ENCODE data around the gene TBK1. TPM values are rescaled to one million over a fixed set of nuclear protein-coding genes. Genes with fewer than 3 reads are reported as not detected.
A peak's percentile ranks its signal among the peaks of the same experiment; 100 is the strongest.

Gene TBK1
- total RNA-seq, 1 experiment from 2014 or later: 15.9 TPM

DNA sequence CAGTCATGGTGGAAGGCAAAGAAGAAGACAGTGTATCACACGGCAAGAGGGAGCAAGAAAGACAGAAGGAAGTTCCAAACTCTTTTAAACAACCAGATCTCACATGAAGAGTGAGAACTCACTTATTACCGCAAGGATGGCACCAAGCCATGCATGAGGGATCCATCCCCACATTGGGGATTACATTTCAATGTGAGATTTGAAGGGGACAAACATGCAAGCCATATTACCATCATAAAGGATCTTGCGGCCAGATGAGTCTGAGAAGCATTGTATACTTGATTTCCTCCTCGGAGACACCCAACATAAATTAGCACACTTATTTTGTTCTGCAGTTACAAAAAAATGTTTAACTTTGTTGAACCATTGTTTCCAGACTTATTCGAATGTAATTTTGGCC is 66.5 kb downstream of the TBK1 start (continued):
- TF ChIP-seq, protein P1, sequence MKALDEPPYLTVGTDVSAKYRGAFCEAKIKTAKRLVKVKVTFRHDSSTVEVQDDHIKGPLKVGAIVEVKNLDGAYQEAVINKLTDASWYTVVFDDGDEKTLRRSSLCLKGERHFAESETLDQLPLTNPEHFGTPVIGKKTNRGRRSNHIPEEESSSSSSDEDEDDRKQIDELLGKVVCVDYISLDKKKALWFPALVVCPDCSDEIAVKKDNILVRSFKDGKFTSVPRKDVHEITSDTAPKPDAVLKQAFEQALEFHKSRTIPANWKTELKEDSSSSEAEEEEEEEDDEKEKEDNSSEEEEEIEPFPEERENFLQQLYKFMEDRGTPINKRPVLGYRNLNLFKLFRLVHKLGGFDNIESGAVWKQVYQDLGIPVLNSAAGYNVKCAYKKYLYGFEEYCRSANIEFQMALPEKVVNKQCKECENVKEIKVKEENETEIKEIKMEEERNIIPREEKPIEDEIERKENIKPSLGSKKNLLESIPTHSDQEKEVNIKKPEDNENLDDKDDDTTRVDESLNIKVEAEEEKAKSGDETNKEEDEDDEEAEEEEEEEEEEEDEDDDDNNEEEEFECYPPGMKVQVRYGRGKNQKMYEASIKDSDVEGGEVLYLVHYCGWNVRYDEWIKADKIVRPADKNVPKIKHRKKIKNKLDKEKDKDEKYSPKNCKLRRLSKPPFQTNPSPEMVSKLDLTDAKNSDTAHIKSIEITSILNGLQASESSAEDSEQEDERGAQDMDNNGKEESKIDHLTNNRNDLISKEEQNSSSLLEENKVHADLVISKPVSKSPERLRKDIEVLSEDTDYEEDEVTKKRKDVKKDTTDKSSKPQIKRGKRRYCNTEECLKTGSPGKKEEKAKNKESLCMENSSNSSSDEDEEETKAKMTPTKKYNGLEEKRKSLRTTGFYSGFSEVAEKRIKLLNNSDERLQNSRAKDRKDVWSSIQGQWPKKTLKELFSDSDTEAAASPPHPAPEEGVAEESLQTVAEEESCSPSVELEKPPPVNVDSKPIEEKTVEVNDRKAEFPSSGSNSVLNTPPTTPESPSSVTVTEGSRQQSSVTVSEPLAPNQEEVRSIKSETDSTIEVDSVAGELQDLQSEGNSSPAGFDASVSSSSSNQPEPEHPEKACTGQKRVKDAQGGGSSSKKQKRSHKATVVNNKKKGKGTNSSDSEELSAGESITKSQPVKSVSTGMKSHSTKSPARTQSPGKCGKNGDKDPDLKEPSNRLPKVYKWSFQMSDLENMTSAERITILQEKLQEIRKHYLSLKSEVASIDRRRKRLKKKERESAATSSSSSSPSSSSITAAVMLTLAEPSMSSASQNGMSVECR (CRISPR knock-in tag; IDR thresholded peaks at IDR 0.05; ENCODE audit: borderline replicate concordance): no peak
- TF ChIP-seq TP53 (CRISPR knock-in tag; IDR thresholded peaks at IDR 0.05) (no peak), RORB (CRISPR knock-in tag; IDR thresholded peaks at IDR 0.05) (no peak)
- TF ChIP-seq, protein P2, sequence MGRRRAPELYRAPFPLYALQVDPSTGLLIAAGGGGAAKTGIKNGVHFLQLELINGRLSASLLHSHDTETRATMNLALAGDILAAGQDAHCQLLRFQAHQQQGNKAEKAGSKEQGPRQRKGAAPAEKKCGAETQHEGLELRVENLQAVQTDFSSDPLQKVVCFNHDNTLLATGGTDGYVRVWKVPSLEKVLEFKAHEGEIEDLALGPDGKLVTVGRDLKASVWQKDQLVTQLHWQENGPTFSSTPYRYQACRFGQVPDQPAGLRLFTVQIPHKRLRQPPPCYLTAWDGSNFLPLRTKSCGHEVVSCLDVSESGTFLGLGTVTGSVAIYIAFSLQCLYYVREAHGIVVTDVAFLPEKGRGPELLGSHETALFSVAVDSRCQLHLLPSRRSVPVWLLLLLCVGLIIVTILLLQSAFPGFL (CRISPR knock-in tag; IDR thresholded peaks at IDR 0.05; ENCODE audit: borderline replicate concordance): no peak
- TF ChIP-seq, protein P3, sequence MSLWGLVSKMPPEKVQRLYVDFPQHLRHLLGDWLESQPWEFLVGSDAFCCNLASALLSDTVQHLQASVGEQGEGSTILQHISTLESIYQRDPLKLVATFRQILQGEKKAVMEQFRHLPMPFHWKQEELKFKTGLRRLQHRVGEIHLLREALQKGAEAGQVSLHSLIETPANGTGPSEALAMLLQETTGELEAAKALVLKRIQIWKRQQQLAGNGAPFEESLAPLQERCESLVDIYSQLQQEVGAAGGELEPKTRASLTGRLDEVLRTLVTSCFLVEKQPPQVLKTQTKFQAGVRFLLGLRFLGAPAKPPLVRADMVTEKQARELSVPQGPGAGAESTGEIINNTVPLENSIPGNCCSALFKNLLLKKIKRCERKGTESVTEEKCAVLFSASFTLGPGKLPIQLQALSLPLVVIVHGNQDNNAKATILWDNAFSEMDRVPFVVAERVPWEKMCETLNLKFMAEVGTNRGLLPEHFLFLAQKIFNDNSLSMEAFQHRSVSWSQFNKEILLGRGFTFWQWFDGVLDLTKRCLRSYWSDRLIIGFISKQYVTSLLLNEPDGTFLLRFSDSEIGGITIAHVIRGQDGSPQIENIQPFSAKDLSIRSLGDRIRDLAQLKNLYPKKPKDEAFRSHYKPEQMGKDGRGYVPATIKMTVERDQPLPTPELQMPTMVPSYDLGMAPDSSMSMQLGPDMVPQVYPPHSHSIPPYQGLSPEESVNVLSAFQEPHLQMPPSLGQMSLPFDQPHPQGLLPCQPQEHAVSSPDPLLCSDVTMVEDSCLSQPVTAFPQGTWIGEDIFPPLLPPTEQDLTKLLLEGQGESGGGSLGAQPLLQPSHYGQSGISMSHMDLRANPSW (CRISPR knock-in tag; conservative IDR thresholded peaks at IDR 0.05; ENCODE audit: low read depth): no peak
- TF ChIP-seq, protein P4, sequence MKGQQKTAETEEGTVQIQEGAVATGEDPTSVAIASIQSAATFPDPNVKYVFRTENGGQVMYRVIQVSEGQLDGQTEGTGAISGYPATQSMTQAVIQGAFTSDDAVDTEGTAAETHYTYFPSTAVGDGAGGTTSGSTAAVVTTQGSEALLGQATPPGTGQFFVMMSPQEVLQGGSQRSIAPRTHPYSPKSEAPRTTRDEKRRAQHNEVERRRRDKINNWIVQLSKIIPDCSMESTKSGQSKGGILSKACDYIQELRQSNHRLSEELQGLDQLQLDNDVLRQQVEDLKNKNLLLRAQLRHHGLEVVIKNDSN (CRISPR knock-in tag; IDR thresholded peaks at IDR 0.05): no peak
- TF ChIP-seq, protein P5, sequence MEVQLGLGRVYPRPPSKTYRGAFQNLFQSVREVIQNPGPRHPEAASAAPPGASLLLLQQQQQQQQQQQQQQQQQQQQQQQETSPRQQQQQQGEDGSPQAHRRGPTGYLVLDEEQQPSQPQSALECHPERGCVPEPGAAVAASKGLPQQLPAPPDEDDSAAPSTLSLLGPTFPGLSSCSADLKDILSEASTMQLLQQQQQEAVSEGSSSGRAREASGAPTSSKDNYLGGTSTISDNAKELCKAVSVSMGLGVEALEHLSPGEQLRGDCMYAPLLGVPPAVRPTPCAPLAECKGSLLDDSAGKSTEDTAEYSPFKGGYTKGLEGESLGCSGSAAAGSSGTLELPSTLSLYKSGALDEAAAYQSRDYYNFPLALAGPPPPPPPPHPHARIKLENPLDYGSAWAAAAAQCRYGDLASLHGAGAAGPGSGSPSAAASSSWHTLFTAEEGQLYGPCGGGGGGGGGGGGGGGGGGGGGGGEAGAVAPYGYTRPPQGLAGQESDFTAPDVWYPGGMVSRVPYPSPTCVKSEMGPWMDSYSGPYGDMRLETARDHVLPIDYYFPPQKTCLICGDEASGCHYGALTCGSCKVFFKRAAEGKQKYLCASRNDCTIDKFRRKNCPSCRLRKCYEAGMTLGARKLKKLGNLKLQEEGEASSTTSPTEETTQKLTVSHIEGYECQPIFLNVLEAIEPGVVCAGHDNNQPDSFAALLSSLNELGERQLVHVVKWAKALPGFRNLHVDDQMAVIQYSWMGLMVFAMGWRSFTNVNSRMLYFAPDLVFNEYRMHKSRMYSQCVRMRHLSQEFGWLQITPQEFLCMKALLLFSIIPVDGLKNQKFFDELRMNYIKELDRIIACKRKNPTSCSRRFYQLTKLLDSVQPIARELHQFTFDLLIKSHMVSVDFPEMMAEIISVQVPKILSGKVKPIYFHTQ (CRISPR knock-in tag; IDR thresholded peaks at IDR 0.05): no peak

DNA sequence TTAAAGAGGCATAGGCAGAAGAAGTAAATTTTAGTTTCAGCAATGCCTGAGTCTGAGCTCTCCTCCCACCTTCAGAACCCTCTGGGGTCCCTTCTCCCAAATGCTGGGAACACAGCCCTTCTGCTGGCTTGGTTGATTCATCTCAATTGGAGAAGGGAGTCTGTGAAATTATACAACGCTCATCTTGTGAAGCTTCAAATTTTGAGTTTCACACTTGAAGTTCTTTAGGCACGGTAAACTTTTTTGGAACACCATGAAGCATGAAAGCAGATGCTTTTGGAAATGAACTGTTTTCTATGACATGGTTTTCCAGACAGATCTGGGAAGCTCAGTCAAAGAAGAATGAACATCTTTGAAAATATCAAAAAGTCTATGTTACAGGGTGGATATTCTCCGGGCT is 69.9 kb downstream of the TBK1 start:
- H3K27me3 Mint-ChIP-seq (ENCODE audit: low read depth): no peaks in the 10 kb centered on the region; the same call in 1 of the 2 replicates
- ATAC-seq (no peak), DNase-seq (ENCODE audit: low spot score) (no peak)
- POLR2A ChIA-PET: interaction anchor here (0.6 kb wide), 1 partner anchor 73 kb away, joined by 6 read pairs; no protein-coding TSS in a partner anchor
- no peaks in the 10 kb centered on the region for H3K36me3 Mint-ChIP-seq
- peak overlapping the region; percentile 47; the same call in 1 of the 2 replicates for H3K27ac Mint-ChIP-seq
- H3K4me3 Mint-ChIP-seq: no peak overlapping the region
- no peaks in the 10 kb centered on the region for H3K9me3 Mint-ChIP-seq
- CTCF ChIA-PET: interaction anchor here (1.0 to 2.0 kb wide), 2 partner anchors 27 to 176 kb away, joined by 5 to 8 read pairs; no protein-coding TSS in a partner anchor
- peaks cover 24% of the 10 kb centered on the region for H3K4me1 Mint-ChIP-seq
- TF ChIP-seq, protein P6, sequence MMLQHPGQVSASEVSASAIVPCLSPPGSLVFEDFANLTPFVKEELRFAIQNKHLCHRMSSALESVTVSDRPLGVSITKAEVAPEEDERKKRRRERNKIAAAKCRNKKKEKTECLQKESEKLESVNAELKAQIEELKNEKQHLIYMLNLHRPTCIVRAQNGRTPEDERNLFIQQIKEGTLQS (CRISPR knock-in tag; conservative IDR thresholded peaks at IDR 0.05): no peak
- TF ChIP-seq KAT7 (CRISPR knock-in tag; IDR thresholded peaks at IDR 0.05; ENCODE audit: borderline replicate concordance) (no peak), GABPB1 (CRISPR knock-in tag; IDR thresholded peaks at IDR 0.05) (no peak), OVOL2 (CRISPR knock-in tag; IDR thresholded peaks at IDR 0.05; ENCODE audit: borderline replicate concordance) (no peak), CREM (CRISPR knock-in tag; IDR thresholded peaks at IDR 0.05) (no peak), ZNF671 (CRISPR knock-in tag; IDR thresholded peaks at IDR 0.05) (no peak), RORB (CRISPR knock-in tag; IDR thresholded peaks at IDR 0.05) (no peak), ZNF121 (CRISPR knock-in tag; IDR thresholded peaks at IDR 0.05) (no peak)
- TF ChIP-seq, protein P7, sequence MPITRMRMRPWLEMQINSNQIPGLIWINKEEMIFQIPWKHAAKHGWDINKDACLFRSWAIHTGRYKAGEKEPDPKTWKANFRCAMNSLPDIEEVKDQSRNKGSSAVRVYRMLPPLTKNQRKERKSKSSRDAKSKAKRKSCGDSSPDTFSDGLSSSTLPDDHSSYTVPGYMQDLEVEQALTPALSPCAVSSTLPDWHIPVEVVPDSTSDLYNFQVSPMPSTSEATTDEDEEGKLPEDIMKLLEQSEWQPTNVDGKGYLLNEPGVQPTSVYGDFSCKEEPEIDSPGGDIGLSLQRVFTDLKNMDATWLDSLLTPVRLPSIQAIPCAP (CRISPR knock-in tag; IDR thresholded peaks at IDR 0.05): no peak
- TF ChIP-seq, protein P8, sequence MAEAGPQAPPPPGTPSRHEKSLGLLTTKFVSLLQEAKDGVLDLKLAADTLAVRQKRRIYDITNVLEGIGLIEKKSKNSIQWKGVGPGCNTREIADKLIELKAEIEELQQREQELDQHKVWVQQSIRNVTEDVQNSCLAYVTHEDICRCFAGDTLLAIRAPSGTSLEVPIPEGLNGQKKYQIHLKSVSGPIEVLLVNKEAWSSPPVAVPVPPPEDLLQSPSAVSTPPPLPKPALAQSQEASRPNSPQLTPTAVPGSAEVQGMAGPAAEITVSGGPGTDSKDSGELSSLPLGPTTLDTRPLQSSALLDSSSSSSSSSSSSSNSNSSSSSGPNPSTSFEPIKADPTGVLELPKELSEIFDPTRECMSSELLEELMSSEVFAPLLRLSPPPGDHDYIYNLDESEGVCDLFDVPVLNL (CRISPR knock-in tag; IDR thresholded peaks at IDR 0.05; ENCODE audit: borderline replicate concordance, low read depth): no peak
- TF ChIP-seq, protein P2 (CRISPR knock-in tag; IDR thresholded peaks at IDR 0.05; ENCODE audit: borderline replicate concordance): no peak
